ENCODE results near the gene LIG4. TPM values are rescaled to one million over a fixed set of nuclear protein-coding genes. Genes with fewer than 3 reads are reported as not detected.

The LIG4 gene
- total and polyA plus RNA-seq, 7 experiments from 2014 or later, result 2.7 to 10.4 (median 9.1) TPM

DNA sequence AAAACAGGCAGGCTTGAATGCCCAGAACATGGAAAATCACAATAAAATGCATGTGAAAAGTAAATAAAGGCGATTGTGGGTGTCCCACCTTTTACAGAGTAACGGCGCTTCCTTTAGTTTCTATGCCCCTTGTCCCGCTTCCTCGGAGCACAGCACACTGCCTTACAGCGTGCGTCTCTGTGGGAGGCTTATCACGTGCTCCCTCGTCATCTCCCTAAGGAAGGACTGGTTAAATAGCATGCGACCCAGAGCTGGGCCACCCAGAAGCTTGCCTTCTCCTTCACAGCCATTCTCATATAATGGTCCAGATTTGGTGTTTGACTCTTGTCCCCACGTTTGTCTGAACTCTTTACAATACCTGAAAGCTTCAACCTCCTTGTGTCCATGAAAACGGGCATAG lies 56.6 kb downstream of the LIG4 start:
- ChIA-PET CTCF (no interaction called here), POLR2A (no interaction called here)
- Mint-ChIP-seq H3K4me3 (no peak overlapping the region), H3K27me3 (peaks cover 0 to 23% (median 10%) of the 10 kb centered on the region in 5 donors), H3K9me3 (peaks cover 0 to 3% (median 0%) of the 10 kb centered on the region in 11 donors), H3K4me1 (no peaks in the 10 kb centered on the region), H3K27ac (no peak overlapping the region), H3K36me3 (no peaks in the 10 kb centered on the region)
- Histone ChIP-seq H3K27me3 (ENCODE audit: control insufficient read depth in 2 of 2, insufficient read depth in 2 of 2, low read length in 2 of 2) (no peaks in the 10 kb centered on the region), H3K36me3 (ENCODE audit: control insufficient read depth in 2 of 3, insufficient read depth in 3 of 3, low read length in 3 of 3) (no peaks in the 10 kb centered on the region), H3K9me3 (ENCODE audit: control insufficient read depth in 2 of 3, low read length in 3 of 3) (no peaks in the 10 kb centered on the region), H3K27ac (ENCODE audit: low read depth, low read length) (no peak overlapping the region), H3K4me1 (ENCODE audit: control insufficient read depth in 2 of 2, insufficient read depth in 2 of 2, low read length in 2 of 2) (no peaks in the 10 kb centered on the region), H3K4me3 (ENCODE audit: low read length) (no peak overlapping the region)
- ATAC-seq (no peak), DNase-seq (no peak)
- intact Hi-C loops (cut with micrococcal nuclease), result no loop called here

Other genes with a start within 250 kb of the LIG4 start
- gene ABHD13, start 2.9 kb upstream of the LIG4 start, total RNA-seq, result 10 to 100 TPM; 10.3 to 19.8 (median 12.7) TPM
- gene ABHD13, start 2.9 kb upstream of the LIG4 start, polyA plus RNA-seq, result 1 to 10 TPM; 7.9 to 8.2 TPM
- 10 to 100 TPM in 3 of 5 experiments, 1 to 10 TPM in 2; 3.0 to 26.8 (median 12.8) TPM for gene TNFSF13B, start 54.2 kb upstream of the LIG4 start, total RNA-seq
- 1 to 10 TPM; 7.8 to 9.0 TPM for gene TNFSF13B, start 54.2 kb upstream of the LIG4 start, polyA plus RNA-seq

Measured in naive thymus-derived CD4-positive, alpha-beta T cell (primary cell).